ENCODE results near the gene FAHD2B.
"Not testable (repeated sequence)": the region's sequence is repeated elsewhere in the genome, so short reads cannot be mapped to it uniquely, and the experiment has no call there.

DNA sequence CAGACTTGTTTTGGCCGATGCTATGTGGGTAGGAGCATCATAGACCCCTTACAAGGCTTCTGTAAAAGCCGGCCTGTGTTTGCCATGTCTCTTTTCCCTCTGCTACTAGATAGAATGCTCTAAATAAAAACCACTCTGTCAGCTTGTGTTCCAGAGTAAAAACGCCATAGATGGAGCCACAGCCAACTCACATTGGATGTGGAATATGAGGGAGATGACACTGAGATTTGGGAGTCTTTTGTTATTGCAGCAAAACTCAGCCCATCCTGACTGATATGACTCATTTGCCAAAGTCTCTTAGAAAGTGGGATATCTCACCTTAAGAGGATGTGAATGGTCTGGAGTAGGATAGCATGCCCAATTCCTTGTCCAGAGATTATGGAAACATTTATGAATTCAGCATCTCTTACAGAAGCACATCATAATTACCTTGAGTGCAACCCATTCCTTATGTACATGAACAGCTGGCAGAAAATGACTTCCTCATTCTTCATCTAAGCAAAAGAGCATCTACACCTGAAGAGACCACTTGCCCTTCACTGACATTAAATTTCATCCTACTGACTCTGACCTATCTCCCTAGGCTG is 4.2 kb upstream of the FAHD2B start:
- TF ChIP-seq, protein P1, sequence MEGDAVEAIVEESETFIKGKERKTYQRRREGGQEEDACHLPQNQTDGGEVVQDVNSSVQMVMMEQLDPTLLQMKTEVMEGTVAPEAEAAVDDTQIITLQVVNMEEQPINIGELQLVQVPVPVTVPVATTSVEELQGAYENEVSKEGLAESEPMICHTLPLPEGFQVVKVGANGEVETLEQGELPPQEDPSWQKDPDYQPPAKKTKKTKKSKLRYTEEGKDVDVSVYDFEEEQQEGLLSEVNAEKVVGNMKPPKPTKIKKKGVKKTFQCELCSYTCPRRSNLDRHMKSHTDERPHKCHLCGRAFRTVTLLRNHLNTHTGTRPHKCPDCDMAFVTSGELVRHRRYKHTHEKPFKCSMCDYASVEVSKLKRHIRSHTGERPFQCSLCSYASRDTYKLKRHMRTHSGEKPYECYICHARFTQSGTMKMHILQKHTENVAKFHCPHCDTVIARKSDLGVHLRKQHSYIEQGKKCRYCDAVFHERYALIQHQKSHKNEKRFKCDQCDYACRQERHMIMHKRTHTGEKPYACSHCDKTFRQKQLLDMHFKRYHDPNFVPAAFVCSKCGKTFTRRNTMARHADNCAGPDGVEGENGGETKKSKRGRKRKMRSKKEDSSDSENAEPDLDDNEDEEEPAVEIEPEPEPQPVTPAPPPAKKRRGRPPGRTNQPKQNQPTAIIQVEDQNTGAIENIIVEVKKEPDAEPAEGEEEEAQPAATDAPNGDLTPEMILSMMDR (IDR thresholded peaks at IDR 0.05) = not testable (repeated sequence)
- TF ChIP-seq POLR2A (IDR thresholded peaks at IDR 0.05); EP300 (IDR thresholded peaks at IDR 0.05; ENCODE audit: low read depth): not testable (repeated sequence)

All from transverse colon (tissue), 3 donors.